Adipocyte (in vitro differentiated cells): ENCODE measurements around the gene ADGRG4.
"Not testable (repeated sequence)": the region's sequence is repeated elsewhere in the genome, so short reads cannot be mapped to it uniquely, and the experiment has no call there.

Experiments used
- DNase-seq: peaks from one replicate; pipeline ENCODE4 v3.0.0-alpha.2; 2015; ENCODE audit warnings: low read depth
- H3K27me3 ChIP-seq: replicated peaks from 2 replicates; pipeline ENCODE4 v1.7.0; 2013; ENCODE audit warnings: mild to moderate bottlenecking, low read length, moderate library complexity; ENCODE audit not compliant: control insufficient read depth, insufficient read depth
- H3K36me3 ChIP-seq: 2 replicates; pipeline ENCODE4 v1.7.0; 2013; ENCODE audit warnings: low read length, mild to moderate bottlenecking, moderate library complexity; ENCODE audit not compliant: control insufficient read depth, insufficient read depth, severe bottlenecking
- H3K4me1 ChIP-seq: 2 replicates; pipeline ENCODE4 v1.7.0; 2013; ENCODE audit warnings: mild to moderate bottlenecking, low read length, moderate library complexity; ENCODE audit not compliant: control insufficient read depth, insufficient read depth
- H3K4me3 ChIP-seq: 2 replicates; pipeline ENCODE4 v1.7.0; 2013; ENCODE audit warnings: mild to moderate bottlenecking, low read length, moderate library complexity
- H3K9ac ChIP-seq: 2 replicates; pipeline ENCODE4 v1.7.0; 2013; ENCODE audit warnings: mild to moderate bottlenecking, low read length, moderate library complexity
- H3K9me3 ChIP-seq: 2 replicates; pipeline ENCODE4 v1.7.0; 2013; ENCODE audit warnings: mild to moderate bottlenecking, low read length, moderate library complexity; ENCODE audit not compliant: control insufficient read depth

The ADGRG4 gene

GRCh38 chrX:136268051-136269048, 32.4 kb upstream of the ADGRG4 start:
- Histone ChIP-seq H3K4me1 (peaks cover 2% of the 10 kb centered on the region), H3K4me3 (no peak overlapping the region), H3K27me3 (peaks cover 3% of the 10 kb centered on the region), H3K9ac (peak overlapping the region; percentile 46), H3K36me3 (no peaks in the 10 kb centered on the region), H3K9me3 (no peaks in the 10 kb centered on the region)
- peak; percentile 75 for DNase-seq

- Histone ChIP-seq H3K36me3 (no peaks in the 10 kb centered on the region), H3K9me3 (no peaks in the 10 kb centered on the region), H3K9ac (no peak overlapping the region), H3K4me3 (no peak overlapping the region), H3K27me3 (peaks cover 3% of the 10 kb centered on the region), H3K4me1 (peaks cover 2% of the 10 kb centered on the region)
- no peak for DNase-seq
Measured at GRCh38 chrX:136269921-136270320, 30.8 kb upstream of the ADGRG4 start.

GRCh38 chrX:136271300-136271699, 29.5 kb upstream of the ADGRG4 start:
- Histone ChIP-seq H3K36me3 (no peaks in the 10 kb centered on the region), H3K4me3 (no peak overlapping the region), H3K9me3 (no peaks in the 10 kb centered on the region), H3K9ac (no peak overlapping the region), H3K27me3 (peaks cover 6% of the 10 kb centered on the region), H3K4me1 (peaks cover 2% of the 10 kb centered on the region)
- no peak for DNase-seq

- Histone ChIP-seq H3K36me3 (no peaks in the 10 kb centered on the region), H3K9ac (no peak overlapping the region), H3K4me1 (peaks cover 2% of the 10 kb centered on the region), H3K27me3 (peaks cover 7% of the 10 kb centered on the region), H3K4me3 (no peak overlapping the region), H3K9me3 (no peaks in the 10 kb centered on the region)
- no peak for DNase-seq
Measured at GRCh38 chrX:136272325-136272724, 28.4 kb upstream of the ADGRG4 start.

- Histone ChIP-seq H3K27me3 (peaks cover 21% of the 10 kb centered on the region), H3K4me1 (peaks cover 2% of the 10 kb centered on the region), H3K4me3 (no peak overlapping the region), H3K36me3 (no peaks in the 10 kb centered on the region), H3K9me3 (no peaks in the 10 kb centered on the region), H3K9ac (no peak overlapping the region)
- DNase-seq = no peak
Measured at GRCh38 chrX:136273986-136274385, 26.8 kb upstream of the ADGRG4 start.

- H3K36me3 ChIP-seq = no peaks in the 10 kb centered on the region
- no peak for DNase-seq
Measured at GRCh38 chrX:136275553-136275952, 25.2 kb upstream of the ADGRG4 start.

GRCh38 chrX:136286375-136286774, 14.4 kb upstream of the ADGRG4 start:
- not testable (repeated sequence) for H3K4me3 ChIP-seq, H3K9ac ChIP-seq, H3K4me1 ChIP-seq, DNase-seq, H3K36me3 ChIP-seq, H3K9me3 ChIP-seq, H3K27me3 ChIP-seq

More at GRCh38 chrX:136275553-136275952, 25.2 kb upstream of the ADGRG4 start:
- Histone ChIP-seq H3K4me3 (no peak overlapping the region), H3K4me1 (peaks cover 2% of the 10 kb centered on the region), H3K27me3 (peaks cover 32% of the 10 kb centered on the region), H3K9me3 (no peaks in the 10 kb centered on the region), H3K9ac (no peak overlapping the region)

GRCh38 chrX:136291824-136292223, 8.9 kb upstream of the ADGRG4 start:
- H3K36me3 ChIP-seq = no peaks in the 10 kb centered on the region
- peaks cover 26% of the 10 kb centered on the region for H3K27me3 ChIP-seq
- DNase-seq = no peak
- H3K4me3 ChIP-seq = no peak overlapping the region
- H3K9me3 ChIP-seq = peaks cover under 1% of the 10 kb centered on the region
- H3K9ac ChIP-seq = no peak overlapping the region
- H3K4me1 ChIP-seq = no peaks in the 10 kb centered on the region

GRCh38 chrX:136292656-136293055, 8.1 kb upstream of the ADGRG4 start:
- H3K36me3 ChIP-seq = no peaks in the 10 kb centered on the region
- DNase-seq = no peak
- H3K4me3 ChIP-seq = no peak overlapping the region
- H3K9me3 ChIP-seq = no peaks in the 10 kb centered on the region
- H3K4me1 ChIP-seq = no peaks in the 10 kb centered on the region
- no peak overlapping the region for H3K9ac ChIP-seq
- H3K27me3 ChIP-seq = peaks cover 26% of the 10 kb centered on the region

- Histone ChIP-seq H3K4me3 (no peak overlapping the region), H3K4me1 (no peaks in the 10 kb centered on the region), H3K27me3 (peaks cover 22% of the 10 kb centered on the region), H3K9ac (no peak overlapping the region), H3K36me3 (no peaks in the 10 kb centered on the region), H3K9me3 (no peaks in the 10 kb centered on the region)
- DNase-seq = no peak
Measured at GRCh38 chrX:136295380-136295779, 5.4 kb upstream of the ADGRG4 start.

GRCh38 chrX:136303041-136303440, 2.3 kb downstream of the ADGRG4 start:
- Histone ChIP-seq H3K9ac (no peak overlapping the region), H3K4me1 (no peaks in the 10 kb centered on the region), H3K36me3 (no peaks in the 10 kb centered on the region), H3K27me3 (peaks cover 27% of the 10 kb centered on the region), H3K4me3 (no peak overlapping the region), H3K9me3 (no peaks in the 10 kb centered on the region)
- DNase-seq = no peak
